ENCODE data around the gene ADAM8.
"Not testable (repeated sequence)": the region's sequence is repeated elsewhere in the genome, so short reads cannot be mapped to it uniquely, and the experiment has no call there.

The ADAM8 gene

GRCh38 chr10:133234796-133235195, 41.9 kb downstream of the ADAM8 start:
- DNase-seq: not testable (repeated sequence)

GRCh38 chr10:133231946-133232574, 44.6 kb downstream of the ADAM8 start:
- DNase-seq: no peak

- no peak for DNase-seq
These were observed 45.3 kb downstream of the ADAM8 start for GRCh38 chr10:133231244-133231945.

GRCh38 chr10:133230387-133231195, 46.1 kb downstream of the ADAM8 start:
- DNase-seq: peak in 3 of 51 donors; percentile 13 to 20 (median 16)

- no peak for DNase-seq
These were observed 46.7 kb downstream of the ADAM8 start, which contains the start of gene UTF1 for GRCh38 chr10:133230044-133230361. TSS of gene UTF1 (plus strand) at chr10:133230217. CDS start at chr10:133230289, 72 bp downstream.

GRCh38 chr10:133229265-133230043, 47.2 kb downstream of the ADAM8 start:
- no peak for DNase-seq

- no peak for DNase-seq
These were observed 49.4 kb downstream of the ADAM8 start for GRCh38 chr10:133227256-133227655.

- DNase-seq: peak in 2 of 51 donors; percentile 24 to 27
These were observed 50.3 kb downstream of the ADAM8 start for GRCh38 chr10:133226251-133226808.

GRCh38 chr10:133225707-133226191, 50.9 kb downstream of the ADAM8 start:
- peak in 9 of 51 donors; percentile 5 to 53 (median 38) for DNase-seq

GRCh38 chr10:133224756-133225372, 51.8 kb downstream of the ADAM8 start:
- peak in 10 of 51 donors; percentile 13 to 56 (median 32) for DNase-seq

- no peak for DNase-seq
These were observed 52.6 kb downstream of the ADAM8 start for GRCh38 chr10:133224076-133224475.

- DNase-seq: not testable (repeated sequence)
These were observed 54.9 kb downstream of the ADAM8 start for GRCh38 chr10:133221756-133222155.

- DNase-seq: no peak
These were observed 55.3 kb downstream of the ADAM8 start for GRCh38 chr10:133221331-133221730.

- DNase-seq: no peak
These were observed 56.9 kb downstream of the ADAM8 start for GRCh38 chr10:133219782-133220181.

GRCh38 chr10:133218891-133219290, 57.8 kb downstream of the ADAM8 start:
- no peak for DNase-seq

GRCh38 chr10:133217800-133218589, 58.7 kb downstream of the ADAM8 start:
- DNase-seq: no peak

- DNase-seq: no peak
These were observed 59.9 kb downstream of the ADAM8 start for GRCh38 chr10:133216776-133217175.

GRCh38 chr10:133215586-133215985, 61.1 kb downstream of the ADAM8 start:
- DNase-seq: no peak

All from hypothalamus (tissue), 51 donors.